Fibroblast of mammary gland (primary cell): ENCODE results near the gene KDM4B.
A peak's percentile ranks its signal among the peaks of the same experiment; 100 is the strongest.

Experiments
- DNase-seq: peaks from one replicate; pipeline ENCODE4 v3.0.0-alpha.2; 2010; ENCODE audit warnings: low read depth
- H3K4me3 ChIP-seq: 2 replicates; pipeline ENCODE4 v1.5.1; 2011; ENCODE audit warnings: low read depth, mild to moderate bottlenecking, low read length, moderate library complexity; ENCODE audit not compliant: control insufficient read depth
- TF ChIP-seq, protein P1 (sequence below): conservative IDR thresholded peaks from 2 replicates; pipeline ENCODE4 v1.5.1; 2011; ENCODE audit warnings: low read depth, low read length, inconsistent platforms; ENCODE audit not compliant: control insufficient read depth, insufficient read depth

The KDM4B gene

DNA sequence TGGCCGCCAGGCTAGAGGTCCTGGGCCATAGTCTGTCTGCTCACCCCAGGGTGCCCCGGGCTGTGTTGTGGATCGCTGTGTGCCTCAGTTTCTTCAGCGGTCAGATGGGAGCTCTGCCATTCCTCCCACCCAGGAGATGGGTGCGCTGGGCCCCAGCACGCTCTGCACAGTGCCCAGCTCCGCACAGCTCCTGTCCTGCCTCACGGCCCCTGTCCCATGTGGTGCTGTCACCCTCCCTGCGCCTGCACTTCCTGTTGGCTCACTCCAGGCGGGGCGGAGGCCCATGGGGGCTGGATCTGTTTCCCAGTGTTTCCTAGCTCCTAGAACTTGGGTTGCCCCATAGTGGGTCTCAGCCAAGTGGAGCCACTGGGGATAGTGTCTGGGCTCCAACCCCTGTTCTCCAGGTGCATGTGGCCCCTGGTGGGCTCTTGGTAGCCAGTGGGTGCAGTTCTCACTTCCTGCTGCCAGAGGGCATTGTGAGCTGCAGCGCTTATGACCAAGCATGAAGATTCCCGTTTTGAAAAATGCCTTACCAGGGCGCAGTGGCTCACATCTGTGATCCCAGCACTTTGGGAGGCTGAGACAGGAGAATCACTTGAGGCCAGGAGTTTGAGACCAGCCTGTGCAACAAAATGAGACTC is 69.8 kb downstream of the KDM4B start:
- peak; percentile 37 for DNase-seq
- H3K4me3 ChIP-seq, result no peak overlapping the region
- TF ChIP-seq, protein P1, sequence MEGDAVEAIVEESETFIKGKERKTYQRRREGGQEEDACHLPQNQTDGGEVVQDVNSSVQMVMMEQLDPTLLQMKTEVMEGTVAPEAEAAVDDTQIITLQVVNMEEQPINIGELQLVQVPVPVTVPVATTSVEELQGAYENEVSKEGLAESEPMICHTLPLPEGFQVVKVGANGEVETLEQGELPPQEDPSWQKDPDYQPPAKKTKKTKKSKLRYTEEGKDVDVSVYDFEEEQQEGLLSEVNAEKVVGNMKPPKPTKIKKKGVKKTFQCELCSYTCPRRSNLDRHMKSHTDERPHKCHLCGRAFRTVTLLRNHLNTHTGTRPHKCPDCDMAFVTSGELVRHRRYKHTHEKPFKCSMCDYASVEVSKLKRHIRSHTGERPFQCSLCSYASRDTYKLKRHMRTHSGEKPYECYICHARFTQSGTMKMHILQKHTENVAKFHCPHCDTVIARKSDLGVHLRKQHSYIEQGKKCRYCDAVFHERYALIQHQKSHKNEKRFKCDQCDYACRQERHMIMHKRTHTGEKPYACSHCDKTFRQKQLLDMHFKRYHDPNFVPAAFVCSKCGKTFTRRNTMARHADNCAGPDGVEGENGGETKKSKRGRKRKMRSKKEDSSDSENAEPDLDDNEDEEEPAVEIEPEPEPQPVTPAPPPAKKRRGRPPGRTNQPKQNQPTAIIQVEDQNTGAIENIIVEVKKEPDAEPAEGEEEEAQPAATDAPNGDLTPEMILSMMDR, result peak; percentile 61

DNA sequence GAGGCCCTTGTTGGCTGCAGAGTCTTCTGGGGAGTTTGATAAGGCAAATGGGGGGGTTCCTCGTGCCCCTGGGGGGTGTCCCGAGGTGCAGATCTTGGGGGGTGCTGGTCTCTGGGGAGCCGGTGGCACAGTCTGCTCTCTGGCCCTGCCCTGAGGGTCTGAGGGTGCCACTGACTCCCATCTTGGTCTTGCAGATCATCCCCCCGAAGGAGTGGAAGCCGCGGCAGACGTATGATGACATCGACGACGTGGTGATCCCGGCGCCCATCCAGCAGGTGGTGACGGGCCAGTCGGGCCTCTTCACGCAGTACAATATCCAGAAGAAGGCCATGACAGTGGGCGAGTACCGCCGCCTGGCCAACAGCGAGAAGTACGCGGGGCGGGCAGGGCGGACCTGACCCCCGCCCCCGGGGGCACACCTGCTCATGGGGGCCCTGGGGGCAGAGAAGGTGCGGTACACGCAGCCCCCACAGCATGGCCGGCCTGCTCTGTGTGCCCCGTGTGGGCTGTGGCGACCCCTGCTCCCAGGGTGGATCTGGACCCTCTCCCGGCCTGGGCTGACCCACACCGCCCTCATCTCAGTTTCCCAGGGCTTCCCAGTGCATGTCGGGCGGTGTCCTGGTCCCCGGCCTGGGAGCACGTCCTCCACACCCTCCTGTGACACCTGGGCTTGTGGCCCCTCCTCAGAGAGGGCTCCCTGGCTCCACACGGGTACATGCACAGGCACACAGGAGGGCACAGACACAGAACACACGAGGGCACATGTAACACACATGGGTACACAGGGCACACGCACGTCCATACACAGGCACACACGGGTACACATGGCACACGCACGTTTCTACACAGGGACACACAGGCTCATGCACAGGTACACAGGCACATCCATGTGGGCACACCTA is 71.0 kb downstream of the KDM4B start:
- H3K4me3 ChIP-seq, result no peak overlapping the region
- DNase-seq, result no peak
- TF ChIP-seq, protein P1, result no peak

DNA sequence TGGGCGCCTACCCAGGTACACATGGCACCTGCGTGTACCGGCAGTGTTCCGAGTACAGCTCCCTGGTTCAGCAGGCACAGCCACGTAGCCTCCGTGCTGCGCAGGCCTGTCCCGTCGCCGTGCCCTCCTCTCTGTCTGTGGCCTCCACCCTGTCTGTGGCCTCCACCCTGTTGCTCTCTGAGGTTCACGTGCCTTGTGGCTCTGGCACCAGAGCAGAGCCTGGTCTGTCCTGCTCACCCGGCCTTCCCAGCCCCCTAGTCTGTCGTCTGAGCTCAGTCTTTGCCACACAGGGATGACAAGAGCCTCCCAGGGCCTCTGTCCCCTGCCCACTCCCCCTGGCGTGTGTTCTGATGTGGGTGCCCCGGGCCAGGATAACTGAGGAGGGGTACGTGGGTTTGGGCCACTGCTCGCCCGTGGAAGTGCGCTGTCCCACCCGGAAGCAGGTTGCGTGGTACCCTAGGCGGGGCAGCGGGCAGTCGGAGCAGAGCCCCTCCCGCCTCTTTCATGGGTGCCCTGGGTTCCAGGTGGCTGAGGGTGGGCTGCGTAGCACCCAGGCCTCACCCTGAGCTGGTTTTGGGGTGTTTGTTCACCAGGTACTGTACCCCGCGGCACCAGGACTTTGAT is 71.7 kb downstream of the KDM4B start:
- H3K4me3 ChIP-seq, result no peak overlapping the region
- no peak for DNase-seq
- TF ChIP-seq, protein P1, result no peak

DNA sequence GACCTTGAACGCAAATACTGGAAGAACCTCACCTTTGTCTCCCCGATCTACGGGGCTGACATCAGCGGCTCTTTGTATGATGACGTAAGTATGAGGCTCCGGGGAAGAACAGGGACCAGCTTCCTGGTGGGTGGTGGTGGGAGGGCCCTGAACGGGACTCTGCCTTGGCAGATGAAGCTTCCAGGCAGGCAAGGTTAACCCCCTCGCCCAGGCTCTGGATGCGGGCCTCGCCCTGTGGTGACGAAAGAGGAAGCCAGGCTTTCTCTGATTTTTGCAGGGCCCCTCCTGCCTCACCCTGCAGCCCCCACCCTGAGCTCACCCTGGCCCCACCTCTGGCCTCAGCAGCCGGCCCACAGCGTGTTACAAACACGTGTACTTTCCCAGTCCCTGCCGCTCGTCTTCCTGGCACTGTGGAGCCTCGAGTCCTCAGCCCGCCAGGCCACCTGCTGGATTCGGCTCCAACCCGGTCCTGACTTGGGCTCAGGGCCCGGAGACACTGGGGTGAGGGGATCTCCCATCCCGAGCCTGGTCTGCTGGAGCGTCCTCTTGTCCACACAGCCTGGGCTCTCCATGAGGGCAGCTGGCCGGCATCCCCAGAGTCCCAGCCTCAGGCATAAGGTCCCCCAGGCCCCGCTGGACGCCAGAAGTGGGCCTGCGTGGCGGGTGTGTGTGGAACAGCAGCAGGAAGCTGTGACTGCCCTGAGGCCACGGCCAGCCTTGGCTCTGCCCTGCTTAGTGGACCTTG is 72.4 kb downstream of the KDM4B start:
- TF ChIP-seq, protein P1, result no peak
- DNase-seq, result peak; percentile 47
- H3K4me3 ChIP-seq, result no peak overlapping the region

DNA sequence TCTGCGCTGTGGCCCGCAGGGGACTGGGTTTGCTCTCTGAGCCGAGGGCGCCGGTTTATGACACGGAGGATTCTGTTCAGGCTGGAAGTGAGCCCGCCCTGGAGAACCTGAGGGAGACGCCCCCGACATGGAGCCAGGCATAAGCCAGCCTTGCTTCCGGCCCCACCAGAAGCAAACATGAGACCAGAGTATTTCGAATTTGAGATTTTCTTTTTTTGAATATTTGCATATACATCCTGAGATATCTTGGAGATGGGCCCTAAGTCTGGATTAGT is 72.9 kb downstream of the KDM4B start:
- TF ChIP-seq, protein P1, result no peak
- no peak overlapping the region for H3K4me3 ChIP-seq
- DNase-seq, result no peak

DNA sequence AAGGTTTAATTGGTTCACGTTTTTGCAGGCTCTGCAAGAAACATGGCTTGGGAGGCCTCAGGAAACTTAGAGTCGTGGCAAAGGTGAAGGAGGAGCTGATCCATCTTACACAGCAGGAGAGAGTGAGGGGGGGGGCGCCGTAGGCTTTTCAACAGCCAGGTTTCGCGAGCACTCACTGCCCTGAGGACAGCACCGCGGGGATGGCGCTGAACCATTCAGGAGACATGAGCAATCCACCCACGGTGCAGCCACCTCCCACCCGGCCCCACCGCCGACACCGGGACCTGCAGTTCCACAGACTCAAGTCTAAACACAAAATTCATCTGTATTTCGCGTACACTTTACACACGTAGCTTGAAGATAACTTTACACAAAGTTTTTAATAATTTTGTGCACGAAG is 73.6 kb downstream of the KDM4B start:
- no peak overlapping the region for H3K4me3 ChIP-seq
- TF ChIP-seq, protein P1, result no peak
- no peak for DNase-seq
